Heart left ventricle (tissue), 16 donors: ENCODE data around the gene ZNF20. TPM values are rescaled to one million over a fixed set of nuclear protein-coding genes. Genes with fewer than 3 reads are reported as not detected.

Source experiments
- ATAC-seq, 4 donors: fragments of 200-7000 bp; cut with Tn5 transposase; one replicate each; pipeline ENCODE4 v1.9.1; 2020 to 2022; ENCODE audit warnings: moderate library complexity in 4 of 4, mild to moderate bottlenecking in 3 of 4, moderate number of reproducible peaks in 1 of 4
- DNase-seq, 5 donors: peaks; one replicate each; pipeline ENCODE4 v3.0.0-alpha.2; 2020
- H3K27ac ChIP-seq, 12 donors: fragments of 200-600 bp; sonication (generic) in 4 of 12; one replicate each; pipeline versions ENCODE4 v1.5.0 to v1.8.0; 2016 to 2022; ENCODE audit warnings: mild to moderate bottlenecking in 2 of 12
- H3K27me3 ChIP-seq, 9 donors: fragments of 200-600 bp; sonication (generic) in 2 of 9; one replicate each; pipeline versions ENCODE4 v1.5.1 to v1.8.0; 2016 to 2022; ENCODE audit warnings: mild to moderate bottlenecking in 3 of 9
- H3K36me3 ChIP-seq, 9 donors: fragments of 200-600 bp; sonication (generic) in 2 of 9; one replicate each; pipeline versions ENCODE4 v1.5.0 to v1.8.0; 2018 to 2022; ENCODE audit warnings: mild to moderate bottlenecking in 2 of 9
- H3K4me1 ChIP-seq, 12 donors: fragments of 200-600 bp; sonication (generic) in 4 of 12; one replicate each; pipeline versions ENCODE4 v1.5.0 to v1.8.0; 2016 to 2022; ENCODE audit warnings: mild to moderate bottlenecking in 3 of 12
- H3K4me3 ChIP-seq, 12 donors: fragments of 200-600 bp; sonication (generic) in 4 of 12; one replicate each; pipeline versions ENCODE4 v1.5.0 to v1.8.0; 2017 to 2022; ENCODE audit warnings: mild to moderate bottlenecking in 9 of 12, moderate library complexity in 4 of 12
- H3K9me3 ChIP-seq, 12 donors: fragments of 200-600 bp; sonication (generic) in 4 of 12; one replicate each; pipeline versions ENCODE4 v1.5.0 to v1.8.0; 2016 to 2022; ENCODE audit warnings: mild to moderate bottlenecking in 1 of 12
- POLR2A ChIP-seq, 2 donors: fragments of 450-650 bp; IDR thresholded peaks; one replicate each; pipeline ENCODE4 v1.6.1; 2017; ENCODE audit warnings: antibody characterized with exemption in 2 of 2, mild to moderate bottlenecking in 2 of 2, moderate library complexity in 2 of 2
- WGBS, 4 donors: extraction: QIAGEN DNeasy Blood & Tissue Kit in 2 of 4; methylation state at CpG; one replicate each; pipeline versions ENCODE4 v1.1.5 to v1.1.7; 2013 to 2018; 5-methylcytosine and 5-hydroxymethylcytosine counted together
- intact Hi-C, 10 donors: fragments of 100-400 bp; cut with DNase I; formaldehyde crosslinking; loops; one replicate each; pipeline versions ENCODE4 v1.11.1 to v1.14.2; 2022
- polyA plus RNA-seq, 2 donors: library from polyadenylated mRNA; stranded (reverse); fragments of 200-250 nt; gene quantifications; one replicate each; pipeline ENCODE4 v1.2.3, GENCODE V29; 2013
- total RNA-seq, 9 donors: library from RNA; depleted of rRNA in 2 of 9; stranded (reverse); fragments of >200 nt in 2 of 9; fragmentation: NEBNext Ultra II Directional in 3 of 9; extraction: Animal tissue kit (Norgen Biotek cat#: 25700) in 3 of 9; gene quantifications; one replicate each; pipeline versions ENCODE4 v1.1.0 to v1.2.4, GENCODE V29; 2016 to 2023
- TF ChIP-seq, protein P1 (sequence below), 12 donors: fragments of 200-600 bp; sonication (generic) in 4 of 12; IDR thresholded peaks; one replicate each; pipeline versions ENCODE4 v1.5.0 to v1.8.0; 2018 to 2022; ENCODE audit warnings: antibody characterized with exemption in 12 of 12, mild to moderate bottlenecking in 5 of 12
- donor health status: ischemic (EF 13 %, LVEDD 7.1; RV severe dilation, severe dysfunction).
- donor health status: healthy with polysubstance abuse.
- donor health status: DM: no; HTN: yes; CAD: no.
- donor health status: DM: no; HTN: no; CAD: no.
- donor health status: ischemic (EF 25% LVEDD 6.9; RV normal size, moderate dysfunction).
- donor health status: ischemic (EF 25% LVEDD 5.7; RV mildly dilated, moderate dysfunction).
- donor health status: healthy.
- donor health status: DM: yes; HTN: yes; CAD: no.
- donor health status: ischemic (EF 35%, LVEDD 5.7; RV mildly dilated, moderate dysfunction).
- donor health status: nonischemic (EF 11% LVEDD 7.7; RV severe dilation, severe dysfunction).
- donor health status: DM: yes; HTN: yes; CAD: no.
- donor health status: PGD.
- donor health status: ischemic (EF 29% LVEDD 5.4; RV normal size, mild dysfunction).
- donor health status: nonischemic (EF 23%, LVEDD 6.1; RV moderate dilation, normal function).

Gene ZNF20
- total and polyA plus RNA-seq, 11 donors: 0.63 to 2.7 (median 1.4) TPM; not detected in 3

DNA sequence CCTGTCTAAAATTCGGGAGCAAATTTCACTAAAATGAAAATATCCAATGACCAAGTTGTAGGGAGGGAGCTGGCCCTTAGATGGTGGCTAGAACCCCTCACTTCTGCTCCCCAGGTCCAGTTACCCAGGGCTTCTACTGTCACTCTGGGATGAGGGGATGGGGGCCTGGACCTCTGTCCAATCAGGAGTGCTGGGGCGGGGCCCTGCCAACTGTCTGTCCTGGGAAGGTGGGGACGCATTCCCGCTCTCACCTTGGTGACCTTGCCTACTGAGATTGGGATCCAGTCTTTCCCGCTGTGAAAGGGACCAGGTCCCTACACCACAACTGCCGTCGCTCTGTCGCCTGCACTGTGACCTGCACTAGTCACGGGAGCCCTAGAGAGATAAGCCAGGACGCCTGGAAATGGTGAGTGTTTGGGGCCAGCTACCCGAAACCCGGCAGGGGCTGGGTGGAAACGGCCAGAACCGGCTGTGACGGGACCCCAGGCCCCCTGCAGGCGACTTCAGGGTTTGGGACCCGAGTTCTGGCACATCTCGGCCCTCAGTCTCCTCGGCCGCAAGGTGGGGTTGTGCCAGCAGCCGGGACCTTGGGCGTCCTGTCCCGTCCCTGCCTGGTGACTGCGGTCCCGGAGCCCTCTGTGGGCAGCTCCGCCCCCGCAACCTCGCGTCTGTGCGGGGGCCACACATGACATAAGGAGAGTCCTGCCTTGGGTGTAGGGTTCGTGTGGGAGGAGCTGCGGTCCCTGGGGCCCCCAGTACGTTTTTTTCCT, 22.8 kb downstream of the ZNF20 start:
- WGBS, 4 donors: 66 to 87% (median 72%) methylated on average over 33 of the region's 33 CpGs
- H3K27ac ChIP-seq: no peak overlapping the region
- peaks cover 0 to 19% (median 0%) of the 10 kb centered on the region in 12 donors for H3K9me3 ChIP-seq
- intact Hi-C loops: no loop called here
- ATAC-seq (peak in 1 of 4 donors; percentile 36), DNase-seq (no peak)
- peak overlapping the region in 3 of 12 donors; percentile 12 to 30 (median 21) for H3K4me3 ChIP-seq
- no peak for TF ChIP-seq POLR2A (IDR thresholded peaks at IDR 0.05)
- TF ChIP-seq, protein P1, sequence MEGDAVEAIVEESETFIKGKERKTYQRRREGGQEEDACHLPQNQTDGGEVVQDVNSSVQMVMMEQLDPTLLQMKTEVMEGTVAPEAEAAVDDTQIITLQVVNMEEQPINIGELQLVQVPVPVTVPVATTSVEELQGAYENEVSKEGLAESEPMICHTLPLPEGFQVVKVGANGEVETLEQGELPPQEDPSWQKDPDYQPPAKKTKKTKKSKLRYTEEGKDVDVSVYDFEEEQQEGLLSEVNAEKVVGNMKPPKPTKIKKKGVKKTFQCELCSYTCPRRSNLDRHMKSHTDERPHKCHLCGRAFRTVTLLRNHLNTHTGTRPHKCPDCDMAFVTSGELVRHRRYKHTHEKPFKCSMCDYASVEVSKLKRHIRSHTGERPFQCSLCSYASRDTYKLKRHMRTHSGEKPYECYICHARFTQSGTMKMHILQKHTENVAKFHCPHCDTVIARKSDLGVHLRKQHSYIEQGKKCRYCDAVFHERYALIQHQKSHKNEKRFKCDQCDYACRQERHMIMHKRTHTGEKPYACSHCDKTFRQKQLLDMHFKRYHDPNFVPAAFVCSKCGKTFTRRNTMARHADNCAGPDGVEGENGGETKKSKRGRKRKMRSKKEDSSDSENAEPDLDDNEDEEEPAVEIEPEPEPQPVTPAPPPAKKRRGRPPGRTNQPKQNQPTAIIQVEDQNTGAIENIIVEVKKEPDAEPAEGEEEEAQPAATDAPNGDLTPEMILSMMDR (IDR thresholded peaks at IDR 0.05): no peak
- H3K4me1 ChIP-seq: no peaks in the 10 kb centered on the region
- peaks cover 0 to 11% (median 5%) of the 10 kb centered on the region in 9 donors for H3K36me3 ChIP-seq
- no peaks in the 10 kb centered on the region for H3K27me3 ChIP-seq

DNA sequence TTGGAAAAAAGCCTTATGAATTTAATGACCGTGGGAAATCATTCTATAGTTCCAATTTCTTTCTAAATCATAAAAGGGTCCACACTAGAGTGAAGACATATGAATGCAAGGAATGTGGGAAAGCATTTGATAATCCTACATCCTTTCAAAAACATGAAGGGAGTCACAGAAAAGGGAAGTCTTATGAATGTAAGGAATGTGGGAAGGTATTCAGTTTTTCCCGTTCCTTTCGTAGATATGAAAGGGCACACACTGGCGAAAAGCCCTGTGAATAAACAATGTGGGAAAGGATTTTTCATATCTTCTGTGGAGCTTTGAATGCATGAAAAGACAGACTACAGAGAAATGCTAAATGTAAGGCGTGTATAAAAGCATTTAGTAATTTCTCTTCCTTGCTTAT, 27.0 kb downstream of the ZNF20 start:
- ATAC-seq: no peak
- WGBS, 4 donors: 88 to 91% (median 91%) methylated on average over 5 of the region's 5 CpGs
- intact Hi-C loops: no loop called here
- Histone ChIP-seq H3K36me3 (peaks cover 0 to 31% (median 20%) of the 10 kb centered on the region in 9 donors), H3K9me3 (peaks cover 0 to 40% (median 3%) of the 10 kb centered on the region in 12 donors), H3K4me1 (no peaks in the 10 kb centered on the region), H3K27ac (no peak overlapping the region), H3K4me3 (no peak overlapping the region), H3K27me3 (no peaks in the 10 kb centered on the region)
- DNase-seq: no peak
- TF ChIP-seq, protein P1 (IDR thresholded peaks at IDR 0.05): no peak
- no peak for TF ChIP-seq POLR2A (IDR thresholded peaks at IDR 0.05)

DNA sequence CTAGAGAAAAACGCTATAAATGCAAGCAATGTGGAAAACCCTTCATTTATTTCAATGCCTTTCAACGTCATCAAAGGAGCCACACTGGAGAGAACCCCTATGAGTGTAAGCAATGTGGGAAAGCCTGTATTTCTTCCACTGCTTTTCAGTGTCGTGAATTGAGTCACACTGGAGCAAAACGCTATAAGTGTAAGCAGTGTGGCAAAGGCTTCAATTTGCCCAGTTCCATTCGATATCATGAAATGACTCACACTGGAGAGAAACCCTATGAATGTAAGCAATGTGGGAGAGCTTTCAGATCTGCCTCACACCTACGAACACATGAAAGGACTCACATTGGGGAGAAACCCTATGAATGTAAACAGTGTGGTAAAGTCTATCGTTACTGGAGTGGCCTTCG, 27.4 kb downstream of the ZNF20 start:
- ATAC-seq (no peak), DNase-seq (no peak)
- Histone ChIP-seq H3K9me3 (peaks cover 0 to 40% (median 3%) of the 10 kb centered on the region in 12 donors), H3K4me3 (no peak overlapping the region), H3K27ac (no peak overlapping the region), H3K4me1 (no peaks in the 10 kb centered on the region), H3K27me3 (no peaks in the 10 kb centered on the region), H3K36me3 (peaks cover 0 to 31% (median 20%) of the 10 kb centered on the region in 9 donors)
- WGBS, 4 donors: 94 to 97% (median 96%) methylated on average over 8 of the region's 8 CpGs
- intact Hi-C loops: no loop called here
- TF ChIP-seq, protein P1 (IDR thresholded peaks at IDR 0.05): no peak
- no peak for TF ChIP-seq POLR2A (IDR thresholded peaks at IDR 0.05)

DNA sequence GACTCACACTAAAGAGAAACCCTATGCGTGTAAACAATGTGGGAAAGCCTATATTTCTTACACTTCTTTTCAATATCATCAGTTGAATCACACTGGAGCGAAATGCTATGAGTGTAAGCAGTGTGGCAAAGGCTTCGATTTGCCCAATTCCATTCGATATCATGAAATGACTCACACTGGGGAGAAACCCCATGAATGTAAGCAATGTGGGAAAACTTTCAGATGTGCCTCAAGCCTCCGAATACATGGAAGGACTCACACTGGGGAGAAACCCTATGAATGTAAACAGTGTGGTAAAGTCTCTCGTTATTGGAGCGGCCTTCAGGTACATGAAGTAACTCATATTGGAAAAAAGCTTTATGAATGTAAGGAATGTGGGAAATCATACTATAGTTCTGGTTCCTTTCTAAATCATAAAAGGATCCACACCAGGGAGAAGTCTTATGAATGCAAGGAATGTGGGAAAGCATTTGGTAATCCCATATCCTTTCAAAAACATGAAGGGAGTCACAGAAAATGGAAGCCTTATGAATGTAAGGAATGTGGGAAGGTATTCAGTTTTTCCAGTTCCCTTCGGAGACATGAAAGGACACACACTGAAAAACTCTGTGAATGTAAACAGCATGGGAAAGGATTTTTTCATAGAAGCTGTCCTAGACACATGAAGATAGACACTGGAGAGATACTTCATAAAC, 28.1 kb downstream of the ZNF20 start:
- ATAC-seq (no peak), DNase-seq (no peak)
- Histone ChIP-seq H3K27ac (no peak overlapping the region), H3K27me3 (no peaks in the 10 kb centered on the region), H3K4me3 (no peak overlapping the region), H3K4me1 (no peaks in the 10 kb centered on the region), H3K36me3 (peaks cover 0 to 31% (median 20%) of the 10 kb centered on the region in 9 donors), H3K9me3 (peaks cover 0 to 40% (median 3%) of the 10 kb centered on the region in 12 donors)
- intact Hi-C loops: no loop called here
- TF ChIP-seq POLR2A (IDR thresholded peaks at IDR 0.05): no peak
- TF ChIP-seq, protein P1 (IDR thresholded peaks at IDR 0.05): no peak
- WGBS, 4 donors: 91 to 94% (median 93%) methylated on average over 8 of the region's 8 CpGs
